Kidney (tissue), 14 donors: Measurements from ENCODE around the gene PIGQ. TPM values are rescaled to one million over a fixed set of nuclear protein-coding genes. Genes with fewer than 3 reads are reported as not detected.

Experiments
- DNase-seq, 5 donors: peaks; one replicate each; pipeline ENCODE4 v3.0.0-alpha.2; 2013 to 2020
- FAIRE-seq: peaks from 2 replicates; lab custom pipeline; 2012; peaks lifted over from hg19 to GRCh38; lab: Jason Lieb, UNC
- H3K27ac ChIP-seq, 2 donors: one replicate each; pipeline ENCODE4 v1.7.0; 2013; ENCODE audit warnings: low read depth in 2 of 2, low read length in 2 of 2, inconsistent platforms in 1 of 2
- H3K27me3 ChIP-seq: one replicate; pipeline ENCODE4 v1.7.1; 2013; ENCODE audit warnings: low read length, inconsistent platforms; ENCODE audit not compliant: control insufficient read depth, insufficient read depth
- H3K36me3 ChIP-seq, 3 donors: one replicate each; pipeline versions ENCODE4 v1.7.0 to v1.7.1; 2013; ENCODE audit warnings: low read length in 3 of 3, control low read depth in 1 of 3, inconsistent platforms in 1 of 3; ENCODE audit not compliant: insufficient read depth in 3 of 3, control insufficient read depth in 2 of 3
- H3K4me1 ChIP-seq, 3 donors: one replicate each; pipeline versions ENCODE4 v1.7.0 to v1.7.1; 2013; ENCODE audit warnings: low read length in 3 of 3, inconsistent platforms in 1 of 3, low read depth in 1 of 3; ENCODE audit not compliant: control insufficient read depth in 2 of 3, insufficient read depth in 2 of 3
- H3K4me3 ChIP-seq, 3 donors: one replicate each; pipeline versions ENCODE4 v1.7.0 to v1.8.1; 2013; ENCODE audit warnings: low read length in 3 of 3, control low read depth in 1 of 3, inconsistent platforms in 1 of 3
- H3K9ac ChIP-seq, 3 donors: one replicate each; pipeline versions ENCODE4 v1.7.0 to v1.7.1; 2013; ENCODE audit warnings: low read length in 3 of 3, control low read depth in 1 of 3, inconsistent platforms in 1 of 3
- H3K9me3 ChIP-seq, 3 donors: one replicate each; pipeline versions ENCODE4 v1.7.0 to v1.7.1; 2013; ENCODE audit warnings: low read length in 3 of 3, control low read depth in 1 of 3, inconsistent platforms in 1 of 3; ENCODE audit not compliant: control insufficient read depth in 2 of 3, insufficient read depth in 1 of 3
- intact Hi-C: fragments of 100-400 bp; cut with DNase I; formaldehyde crosslinking; loops from one replicate; pipeline ENCODE4 v1.11.1; 2022
- polyA plus RNA-seq: library from polyadenylated mRNA; stranded (reverse); fragments of 350-450 nt; fragmentation: Illumina TruSeq; extraction: RNeasy Lipid Tissue Mini Kit (QIAGEN cat#74804); gene quantifications from one replicate; pipeline ENCODE4 v1.2.3, GENCODE V29; 2014; ENCODE audit warnings: low read depth, low replicate concordance; ENCODE audit not compliant: insufficient read depth
- total RNA-seq: library from RNA; stranded (reverse); fragmentation: NEBNext Ultra II Directional; extraction: Animal tissue kit (Norgen Biotek cat#: 25700); gene quantifications from one replicate; pipeline ENCODE4 v1.2.1, GENCODE V29; 2021
- TF ChIP-seq, protein P1 (sequence below): IDR thresholded peaks from 3 replicates; pipeline ENCODE4 v1.5.1; 2012; ENCODE audit warnings: mild to moderate bottlenecking, moderate library complexity, borderline replicate concordance; ENCODE audit not compliant: insufficient read depth; ENCODE audit errors: extremely low read depth
- donor health status: control.
- donor health status: control.
- donor health status: control.
- donor health status: control.
- donor health status: control.
- donor health status: DM: yes; HTN: yes; CAD: no.
- donor health status: Normal renal cell carcinoma (clear cell type).

The PIGQ gene
- total and polyA plus RNA-seq, 2 donors from 2014 or later = 92.9 to 118 TPM

DNA sequence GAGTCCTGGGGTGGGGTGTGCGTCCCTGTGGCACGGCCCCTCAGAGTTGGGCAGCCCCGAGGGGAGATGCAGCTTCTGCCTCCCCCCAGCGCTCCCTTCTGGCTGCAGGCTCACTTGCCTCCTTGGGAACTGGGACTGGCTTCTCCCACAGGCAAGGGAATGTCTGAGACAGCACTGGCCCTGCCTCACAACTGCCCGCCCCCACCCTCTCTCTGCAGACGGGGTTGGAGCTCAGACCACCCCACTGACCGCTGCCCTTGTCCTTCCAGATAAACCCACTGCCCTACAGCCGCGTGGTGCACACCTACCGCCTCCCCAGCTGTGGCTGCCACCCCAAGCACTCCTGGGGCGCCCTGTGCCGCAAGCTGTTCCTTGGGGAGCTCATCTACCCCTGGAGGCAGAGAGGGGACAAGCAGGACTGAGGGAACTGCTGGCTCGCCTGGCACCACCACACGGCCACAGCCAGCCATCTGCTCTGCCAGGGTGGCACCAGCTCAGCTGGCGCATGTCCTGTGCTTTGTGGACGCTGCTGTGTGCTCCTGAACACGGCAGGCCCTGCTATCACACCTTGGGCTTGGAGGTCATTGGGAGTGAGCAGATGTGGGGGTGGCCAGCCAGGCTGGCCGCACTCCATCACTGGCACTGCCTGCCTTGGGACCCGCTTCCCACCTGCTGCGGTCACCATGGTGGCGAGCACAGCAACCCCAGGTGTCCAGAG, 13.0 kb downstream of the PIGQ start:
- DNase-seq (peak in 1 of 5 donors; percentile 52), FAIRE-seq (no peak)
- Histone ChIP-seq H3K27me3 (no peaks in the 10 kb centered on the region), H3K4me3 (no peak overlapping the region), H3K36me3 (no peaks in the 10 kb centered on the region), H3K4me1 (peaks cover 0 to 9% (median 8%) of the 10 kb centered on the region in 3 donors), H3K27ac (no peak overlapping the region), H3K9me3 (no peaks in the 10 kb centered on the region), H3K9ac (no peak overlapping the region)
- TF ChIP-seq, protein P1, sequence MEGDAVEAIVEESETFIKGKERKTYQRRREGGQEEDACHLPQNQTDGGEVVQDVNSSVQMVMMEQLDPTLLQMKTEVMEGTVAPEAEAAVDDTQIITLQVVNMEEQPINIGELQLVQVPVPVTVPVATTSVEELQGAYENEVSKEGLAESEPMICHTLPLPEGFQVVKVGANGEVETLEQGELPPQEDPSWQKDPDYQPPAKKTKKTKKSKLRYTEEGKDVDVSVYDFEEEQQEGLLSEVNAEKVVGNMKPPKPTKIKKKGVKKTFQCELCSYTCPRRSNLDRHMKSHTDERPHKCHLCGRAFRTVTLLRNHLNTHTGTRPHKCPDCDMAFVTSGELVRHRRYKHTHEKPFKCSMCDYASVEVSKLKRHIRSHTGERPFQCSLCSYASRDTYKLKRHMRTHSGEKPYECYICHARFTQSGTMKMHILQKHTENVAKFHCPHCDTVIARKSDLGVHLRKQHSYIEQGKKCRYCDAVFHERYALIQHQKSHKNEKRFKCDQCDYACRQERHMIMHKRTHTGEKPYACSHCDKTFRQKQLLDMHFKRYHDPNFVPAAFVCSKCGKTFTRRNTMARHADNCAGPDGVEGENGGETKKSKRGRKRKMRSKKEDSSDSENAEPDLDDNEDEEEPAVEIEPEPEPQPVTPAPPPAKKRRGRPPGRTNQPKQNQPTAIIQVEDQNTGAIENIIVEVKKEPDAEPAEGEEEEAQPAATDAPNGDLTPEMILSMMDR = no peak
- intact Hi-C loops = no loop called here

DNA sequence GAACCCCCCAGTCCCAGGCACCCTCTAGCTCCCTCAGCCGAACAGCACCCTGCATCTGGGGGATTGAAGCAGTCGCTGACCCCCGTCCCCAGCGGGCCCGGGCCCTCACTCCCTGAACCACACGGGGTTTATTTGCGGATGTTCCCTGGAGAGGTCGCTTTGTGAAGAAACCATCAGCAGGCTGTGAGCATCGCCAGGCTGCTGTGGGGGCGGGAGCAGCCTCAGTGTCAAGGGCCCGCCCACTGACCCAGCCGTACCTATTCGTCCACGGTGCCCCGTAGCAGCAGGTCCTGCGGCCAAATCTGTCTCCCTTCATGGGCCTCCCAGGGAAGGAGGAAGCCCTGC, 13.7 kb downstream of the PIGQ start:
- Histone ChIP-seq H3K27me3 (no peaks in the 10 kb centered on the region), H3K9ac (no peak overlapping the region), H3K9me3 (no peaks in the 10 kb centered on the region), H3K4me1 (peaks cover 0 to 14% (median 13%) of the 10 kb centered on the region in 3 donors), H3K27ac (no peak overlapping the region), H3K36me3 (no peaks in the 10 kb centered on the region), H3K4me3 (no peak overlapping the region)
- intact Hi-C loops = no loop called here
- TF ChIP-seq, protein P1 = no peak
- FAIRE-seq (no peak), DNase-seq (no peak)

DNA sequence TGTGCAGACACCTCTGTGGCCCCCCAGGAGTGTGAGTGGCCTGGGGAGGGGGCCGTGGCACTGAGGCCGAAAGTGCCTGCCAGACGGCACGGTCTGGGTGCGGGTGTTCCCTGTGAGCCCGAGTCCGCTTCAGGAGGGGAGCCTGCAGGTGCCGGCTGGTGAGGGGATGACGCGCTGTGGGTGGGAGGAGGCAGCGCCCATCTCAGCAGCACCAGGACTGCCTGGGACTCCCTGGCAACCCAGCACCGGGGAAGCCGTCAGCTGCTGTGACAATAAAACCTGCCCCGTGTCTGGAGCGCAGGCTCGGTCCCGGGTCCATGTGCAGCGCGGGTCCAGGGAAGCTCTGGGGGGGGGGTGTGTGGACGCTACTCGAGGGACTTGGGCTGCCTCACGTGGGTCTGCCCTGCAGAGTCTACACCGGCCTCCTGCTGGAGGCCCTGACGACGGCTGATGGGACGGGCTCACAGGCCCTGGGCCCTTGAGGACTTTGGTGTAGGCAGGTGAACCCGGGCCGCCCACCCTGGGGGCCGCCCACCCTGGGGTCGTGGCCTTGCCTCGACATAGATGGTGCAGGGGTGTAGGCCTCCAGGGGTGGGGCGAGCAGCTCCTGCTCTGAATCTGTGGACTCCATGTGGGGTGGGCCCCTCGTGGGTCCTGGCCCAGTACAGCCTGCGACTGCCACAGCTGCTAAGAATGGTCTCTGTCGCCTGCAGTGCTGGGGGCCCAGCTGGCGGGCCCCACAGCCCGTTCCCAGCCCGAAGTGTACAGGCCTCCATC, 14.2 kb downstream of the PIGQ start:
- intact Hi-C loops = no loop called here

More for the DNA sequence above, 14.2 kb downstream of the PIGQ start:
- no peaks in the 10 kb centered on the region for H3K36me3 ChIP-seq
- H3K9ac ChIP-seq = no peak overlapping the region
- H3K27ac ChIP-seq = no peak overlapping the region
- DNase-seq (peak in 2 of 5 donors; percentile 47 to 64), FAIRE-seq (no peak)
- H3K27me3 ChIP-seq = no peaks in the 10 kb centered on the region
- H3K9me3 ChIP-seq = no peaks in the 10 kb centered on the region
- TF ChIP-seq, protein P1 = no peak
- H3K4me3 ChIP-seq = no peak overlapping the region
- H3K4me1 ChIP-seq = peaks cover 0 to 17% (median 13%) of the 10 kb centered on the region in 3 donors
